GM21717 (cell line): Measurements from ENCODE around the gene LCN10.
"Not testable (repeated sequence)": the region's sequence is repeated elsewhere in the genome, so short reads cannot be mapped to it uniquely, and the experiment has no call there.

ENCODE experiments used
- ATAC-seq: cut with Tn5 transposase; IDR thresholded peaks from one replicate; pipeline ENCODE4 v1.9.1; 2021; ENCODE audit warnings: mild to moderate bottlenecking, moderate library complexity; ENCODE audit not compliant: unreplicated experiment

LCN10 gene

DNA sequence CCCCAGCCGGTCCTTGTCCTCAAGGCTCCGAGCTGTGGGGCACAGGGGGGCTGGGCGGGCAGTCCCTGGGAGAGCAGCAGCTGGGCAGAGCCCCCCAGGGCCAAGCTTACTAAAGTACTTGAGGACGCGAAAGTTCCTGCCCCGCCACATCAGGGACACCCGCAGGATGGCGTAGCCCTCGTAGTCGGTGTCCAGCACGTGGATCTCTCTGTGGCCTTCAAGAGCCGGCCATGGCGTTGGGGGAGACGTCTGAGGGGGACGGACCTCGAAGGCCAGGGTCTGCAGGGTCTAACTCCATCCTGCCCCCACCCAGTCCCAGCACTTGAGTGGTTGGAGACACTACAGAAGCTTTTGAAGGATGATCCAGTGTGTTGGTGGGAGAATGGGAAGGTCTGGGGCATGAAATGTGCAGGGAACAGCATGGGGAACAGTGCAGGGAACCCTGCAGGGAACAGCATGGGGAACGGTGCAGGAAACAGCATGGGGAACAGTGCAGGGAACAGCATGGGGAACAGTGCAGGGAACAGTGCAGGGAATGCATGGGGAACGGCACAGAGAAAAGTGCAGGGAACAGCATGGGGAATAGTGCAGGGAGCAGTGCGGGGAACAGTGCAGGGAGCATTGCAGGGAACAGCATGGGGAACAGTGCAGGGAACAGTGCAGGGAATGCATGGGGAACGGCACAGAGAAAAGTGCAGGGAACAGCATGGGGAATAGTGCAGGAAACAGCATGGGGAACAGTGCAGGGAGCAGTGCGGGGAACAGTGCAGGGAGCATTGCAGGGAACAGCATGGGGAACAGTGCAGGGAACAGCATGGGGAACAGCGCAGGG is 12.8 kb upstream of the LCN10 start:
- not testable (repeated sequence) for ATAC-seq

DNA sequence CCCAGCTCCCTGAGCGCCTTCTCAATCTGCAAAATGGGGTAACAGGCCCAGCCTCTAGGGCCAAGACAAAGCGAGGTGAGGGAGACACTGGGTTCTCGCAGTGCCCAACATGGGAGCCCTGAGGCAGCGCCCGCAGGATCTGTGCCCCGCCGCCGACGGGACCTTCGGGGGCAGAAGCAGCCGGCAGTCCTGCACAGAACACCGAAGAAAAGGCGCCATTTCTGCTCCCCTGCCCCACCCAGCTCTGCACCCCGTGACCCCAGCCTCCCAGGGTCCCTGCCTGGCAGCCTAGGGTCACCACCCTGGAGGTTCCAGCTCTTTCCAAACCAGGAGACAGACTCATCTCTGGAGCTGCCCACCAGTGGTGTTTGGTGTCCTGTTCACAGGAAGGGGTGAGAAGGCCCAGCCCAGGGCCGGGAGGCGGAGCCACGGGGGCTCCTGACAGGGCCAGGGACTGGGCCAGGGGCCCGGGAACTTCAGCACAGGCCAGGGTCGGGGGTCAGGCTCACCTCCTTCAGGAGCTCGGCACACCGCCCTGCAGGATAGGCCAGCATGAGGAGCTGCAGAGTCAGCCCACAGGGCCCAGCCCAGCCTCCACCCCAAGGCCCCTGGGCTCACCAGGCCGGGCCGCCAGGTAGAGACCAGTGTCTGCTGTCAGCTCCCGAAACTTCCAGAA is 12.0 kb upstream of the LCN10 start:
- ATAC-seq = no peak

DNA sequence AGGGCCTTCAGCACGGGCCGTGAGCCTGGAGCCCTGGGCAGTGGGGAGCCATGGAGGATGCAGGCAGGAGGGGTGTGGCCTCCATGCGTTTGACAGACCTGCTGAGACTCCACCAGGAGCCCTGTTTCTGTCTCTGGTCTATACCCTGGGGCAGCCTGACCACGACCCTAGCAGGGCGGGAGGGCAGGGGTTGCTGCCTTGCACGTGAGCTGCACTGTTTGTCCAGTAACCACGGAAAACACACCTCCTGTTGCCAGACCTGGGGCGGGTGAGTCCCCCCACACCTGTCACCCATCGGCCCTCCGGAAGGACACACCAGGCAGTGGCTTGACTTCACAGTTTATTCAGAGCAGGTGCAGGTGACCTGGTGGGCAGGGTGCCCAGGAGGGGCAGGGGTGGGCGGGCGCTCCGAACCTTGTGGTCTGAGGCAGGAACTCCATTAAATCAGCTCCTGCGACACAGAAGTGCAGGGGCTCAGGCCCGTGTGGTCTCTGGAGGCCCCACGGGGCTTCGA is 11.4 kb upstream of the LCN10 start:
- ATAC-seq = no peak

DNA sequence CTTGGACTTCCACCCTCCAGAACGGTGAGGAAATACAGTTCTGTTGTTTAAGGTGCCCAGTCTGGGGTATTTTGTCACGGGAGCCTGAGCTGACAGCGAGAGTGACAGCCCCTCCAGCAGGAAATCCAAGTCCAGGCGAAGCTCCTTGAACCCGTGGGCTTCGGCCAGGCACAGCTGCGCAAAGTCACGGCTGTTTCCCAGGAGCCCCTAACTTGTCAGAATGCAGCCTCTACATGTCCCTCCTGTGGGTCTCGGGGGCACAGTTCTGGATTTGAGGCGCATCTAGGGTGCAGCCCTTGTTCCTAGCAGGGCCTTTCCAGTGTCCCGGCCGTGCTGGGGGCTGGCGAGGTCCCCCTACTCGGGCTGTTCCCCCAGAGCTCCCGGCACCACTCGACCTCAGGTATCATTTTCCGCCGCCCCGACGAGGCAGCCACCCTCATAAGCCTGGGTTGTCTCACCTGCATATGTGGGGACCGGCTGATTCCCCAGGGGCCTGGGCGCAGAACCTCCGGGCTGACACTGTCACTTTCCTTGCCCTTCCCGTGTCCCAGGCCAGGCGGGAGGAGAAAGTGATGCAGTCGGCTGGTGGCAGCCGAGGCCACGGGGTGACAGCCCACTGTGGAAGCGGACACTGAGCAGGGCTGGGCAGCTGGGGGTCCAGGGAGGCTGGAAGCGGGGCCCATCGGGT is 10.8 kb upstream of the LCN10 start:
- ATAC-seq = no peak

DNA sequence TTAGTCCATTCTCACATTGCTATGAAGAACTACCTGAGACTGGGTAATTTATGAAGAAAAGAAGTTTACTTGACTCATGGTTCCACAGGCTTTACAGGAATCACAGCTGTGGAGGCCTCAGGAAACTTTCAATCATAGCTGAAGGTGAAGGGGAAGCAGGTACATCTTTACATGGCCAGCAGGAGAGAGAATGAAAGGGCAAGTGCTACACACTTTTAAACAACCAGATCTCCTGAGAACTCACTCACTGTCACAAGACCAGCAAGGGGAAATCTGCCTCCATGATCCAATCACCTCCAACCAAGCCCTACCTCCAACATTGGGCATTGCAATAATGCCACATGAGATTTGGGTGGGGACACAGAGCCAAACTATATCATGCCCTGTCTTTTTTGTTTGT is 9.1 kb upstream of the LCN10 start:
- ATAC-seq = no peak

DNA sequence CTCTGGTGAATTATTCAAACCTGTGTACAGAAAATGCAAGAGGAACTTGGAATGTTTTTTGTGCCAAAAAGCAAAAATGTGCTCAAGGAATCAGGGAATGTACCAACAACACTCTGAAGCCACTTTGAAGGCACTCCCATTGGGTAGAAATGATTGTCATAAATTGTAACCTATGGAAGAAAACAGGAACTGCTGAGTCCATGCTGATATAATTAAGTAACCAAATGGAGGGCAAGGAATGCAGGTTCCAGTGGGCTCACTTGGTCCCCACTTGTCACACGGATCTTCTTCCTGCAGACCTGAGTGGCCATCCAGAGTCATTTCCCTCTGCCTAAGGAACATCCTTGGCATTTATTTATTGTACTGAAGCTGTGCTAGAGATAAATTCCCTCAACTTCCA is 8.5 kb upstream of the LCN10 start:
- ATAC-seq = no peak

DNA sequence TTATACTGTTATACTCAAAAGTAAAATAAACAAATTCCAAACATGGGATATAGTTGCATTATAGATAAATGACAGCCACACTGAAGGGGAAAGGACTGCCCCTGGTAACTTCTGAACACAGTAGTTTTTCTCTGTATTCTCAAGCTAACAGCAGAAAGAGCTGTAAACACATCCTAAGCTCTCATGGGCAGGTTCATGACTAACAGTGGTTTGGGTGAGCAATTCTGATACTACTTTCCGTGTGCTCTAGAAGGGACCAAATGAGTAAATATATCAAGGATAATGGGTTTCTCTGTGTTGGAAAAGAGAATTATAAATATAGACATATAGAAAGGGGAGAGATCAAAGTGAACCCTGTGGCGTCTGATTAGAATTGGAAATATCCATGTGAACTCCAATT is 7.8 kb upstream of the LCN10 start:
- ATAC-seq = no peak

DNA sequence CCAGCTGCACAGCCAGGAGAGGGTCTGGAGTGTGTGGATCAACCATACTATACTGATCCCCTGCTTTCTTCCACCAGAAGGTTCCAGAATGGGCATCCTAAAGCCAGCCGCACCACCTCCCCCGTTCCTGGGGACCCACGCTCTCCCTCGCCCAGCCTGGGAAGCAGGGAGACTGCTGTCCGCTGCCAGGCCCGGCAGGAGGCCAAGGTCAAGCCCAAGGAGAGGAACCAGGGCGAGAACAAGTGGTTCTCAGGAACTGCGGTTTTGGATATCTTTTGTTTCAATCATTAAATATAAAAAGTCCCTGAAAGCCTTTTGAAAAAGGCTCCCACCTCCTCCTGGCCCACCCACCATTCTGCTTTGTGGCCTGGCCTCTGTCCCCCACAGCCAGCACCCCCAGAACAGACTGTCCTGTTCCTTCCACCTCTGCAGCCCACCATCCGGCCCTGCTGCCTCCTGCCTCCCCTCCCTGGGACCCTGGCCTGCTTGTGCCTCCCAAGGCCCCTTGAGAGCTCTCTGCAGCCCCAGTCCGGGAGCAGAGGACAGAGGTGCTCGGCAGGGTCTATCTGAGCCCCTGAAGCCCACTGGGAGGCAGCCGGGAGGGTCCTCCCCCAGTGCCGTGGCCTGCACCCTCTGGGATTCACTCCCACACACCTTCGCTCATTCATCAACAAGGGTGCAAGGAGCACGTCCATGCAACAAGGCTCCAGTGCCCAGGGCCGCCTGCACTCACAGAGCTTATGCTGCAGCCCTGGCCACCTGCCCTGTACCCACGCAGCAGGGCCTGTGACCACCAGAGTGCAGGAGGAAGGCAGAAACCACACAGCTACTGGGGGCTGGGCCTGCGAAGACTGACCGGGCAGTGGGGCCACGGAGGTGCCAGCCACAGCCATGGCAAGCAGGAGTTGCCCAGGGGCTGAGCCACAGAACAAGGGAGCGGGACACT is 6.2 kb upstream of the LCN10 start:
- ATAC-seq = no peak

DNA sequence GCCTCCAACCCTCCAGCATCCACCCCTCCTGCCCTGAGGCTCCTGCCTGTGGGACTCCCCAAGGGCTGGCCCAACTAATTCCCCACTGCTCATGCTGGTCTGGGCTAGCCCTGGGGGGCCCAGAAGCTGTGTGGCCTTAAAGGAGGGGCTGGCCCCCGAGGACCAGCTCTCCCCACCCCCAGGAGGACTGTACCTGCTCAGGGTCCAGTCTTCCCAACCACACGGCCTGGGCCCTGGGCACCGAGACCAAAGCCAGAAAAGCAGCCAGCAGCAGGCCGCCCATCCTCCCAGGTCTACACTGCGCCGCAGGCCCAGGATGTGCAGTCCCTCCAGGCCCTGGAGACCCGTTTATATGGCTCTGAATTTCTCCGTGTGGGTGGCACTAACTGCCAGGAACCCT is 5.5 kb upstream of the LCN10 start, which contains the start of gene LCN6:
LCN6 (minus strand) TSS at position 325 of the 400 bp plus-strand sequence; CDS start at position 283, 42 bp downstream.
- ATAC-seq = no peak

DNA sequence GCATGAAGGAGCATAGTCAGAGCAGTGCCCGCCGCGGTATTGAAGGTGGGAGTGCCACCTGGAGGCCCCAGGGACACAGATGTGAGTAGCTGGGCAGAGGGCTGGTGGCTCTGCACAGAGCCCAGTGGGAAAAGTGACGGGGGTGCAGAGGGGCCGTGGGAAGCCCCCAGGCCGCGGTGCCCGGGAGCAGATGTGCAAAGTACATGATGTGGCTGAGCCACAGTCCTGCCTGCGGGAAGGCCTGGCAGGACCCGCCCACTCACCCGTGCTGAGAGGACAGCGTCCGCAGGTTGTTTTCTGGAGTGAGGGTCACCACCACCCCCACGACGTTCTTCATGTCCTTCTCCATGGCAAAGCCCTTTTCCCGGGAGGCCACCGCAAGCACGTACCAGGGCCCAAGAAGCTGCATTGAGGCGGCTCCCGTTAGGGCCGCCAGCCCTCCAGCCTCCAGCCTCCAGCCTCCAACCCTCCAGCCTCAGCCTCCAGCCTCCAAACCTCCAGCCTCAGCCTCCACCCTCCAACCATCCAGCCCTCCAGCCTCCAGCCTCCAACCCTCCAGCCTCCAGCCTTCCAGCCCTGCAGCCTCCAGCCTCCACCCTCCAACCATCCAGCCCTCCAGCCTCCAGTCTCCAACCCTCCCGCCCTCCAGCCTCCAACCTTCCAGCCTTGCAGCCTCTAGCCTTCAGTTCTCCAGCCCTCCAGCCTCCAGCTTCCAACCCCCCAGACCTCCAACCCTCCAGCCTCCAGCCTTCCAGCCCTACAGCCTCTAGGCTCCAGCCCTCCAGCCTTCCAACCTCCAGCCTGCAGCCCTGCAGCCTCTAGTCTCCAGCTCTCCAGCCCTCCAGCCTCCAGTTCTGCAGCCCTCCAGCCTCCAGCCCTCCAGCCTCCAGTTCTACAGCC is 4.7 kb upstream of the LCN10 start:
- ATAC-seq = no peak

DNA sequence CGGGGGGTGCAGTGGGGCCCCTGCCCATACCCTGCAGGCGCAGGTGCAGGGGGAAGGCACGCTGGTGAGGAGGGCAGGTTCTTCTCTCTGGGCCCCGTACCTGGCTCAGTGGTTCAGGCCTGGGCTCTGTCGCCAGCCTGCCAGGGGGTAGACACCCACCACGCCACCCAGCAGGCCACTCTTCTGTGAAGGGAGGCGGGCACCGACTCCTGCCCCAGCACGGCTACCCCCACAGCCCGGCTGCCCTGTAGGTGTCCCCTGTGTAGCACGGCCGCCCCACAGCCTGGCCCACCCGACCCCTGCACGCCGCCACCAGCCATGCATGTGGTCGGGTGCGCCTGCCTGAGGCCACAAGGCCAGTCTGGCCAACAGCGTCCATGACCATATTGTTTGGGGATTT is 3.9 kb upstream of the LCN10 start:
- no peak for ATAC-seq

DNA sequence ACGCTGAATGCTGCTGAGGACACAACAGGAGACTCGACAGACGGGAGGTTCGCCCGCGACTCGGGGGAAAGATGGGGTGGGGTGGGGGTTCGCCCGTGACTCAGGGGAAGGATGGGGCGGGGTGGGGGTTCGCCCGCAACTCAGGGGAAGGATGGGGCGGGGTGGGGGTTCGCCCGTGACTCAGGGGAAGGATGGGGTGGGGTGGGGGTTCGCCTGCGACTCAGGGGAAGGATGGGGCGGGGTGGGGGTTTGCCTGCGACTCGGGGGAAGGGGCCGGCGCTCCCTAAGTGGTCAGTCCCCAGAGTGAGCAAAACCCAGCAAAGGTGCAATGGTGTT is 3.4 kb upstream of the LCN10 start:
- ATAC-seq = no peak

DNA sequence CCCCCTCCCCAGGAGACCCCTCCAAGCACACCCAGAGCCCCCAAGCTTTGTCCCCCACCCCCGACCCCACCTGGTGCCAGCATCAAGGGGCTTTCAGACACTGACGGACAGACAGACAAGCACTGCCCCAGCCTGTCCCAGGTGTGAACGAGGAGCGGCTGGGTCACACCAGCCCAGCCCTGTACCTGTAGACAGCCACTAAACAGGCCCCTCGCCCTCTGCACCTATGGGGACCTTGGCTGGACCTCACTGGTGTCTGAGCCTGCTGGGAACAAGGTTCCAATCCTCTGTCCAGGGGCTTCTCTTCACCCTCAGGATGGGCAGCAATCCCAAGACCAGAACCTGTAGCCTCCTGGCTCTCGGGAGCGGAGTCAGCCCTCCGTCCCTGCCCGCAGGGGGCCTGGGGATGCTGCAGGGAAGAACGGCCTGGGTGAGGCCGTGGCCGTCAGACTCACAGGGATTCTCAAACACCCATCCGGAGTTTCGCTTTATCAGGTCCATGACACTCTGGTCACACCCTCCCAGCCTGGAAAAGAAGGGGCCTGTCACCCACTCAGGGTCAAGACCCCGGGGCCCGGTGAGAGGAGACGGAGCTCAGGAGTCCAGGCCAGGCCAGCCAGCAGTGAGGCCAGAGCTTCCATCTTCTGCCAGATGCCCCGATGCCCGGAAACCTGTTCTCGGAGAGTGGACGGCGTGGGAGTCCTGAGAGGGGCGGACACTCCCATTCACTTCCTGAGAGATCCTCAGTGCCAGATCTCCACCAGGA is 2.8 kb upstream of the LCN10 start:
- no peak for ATAC-seq

DNA sequence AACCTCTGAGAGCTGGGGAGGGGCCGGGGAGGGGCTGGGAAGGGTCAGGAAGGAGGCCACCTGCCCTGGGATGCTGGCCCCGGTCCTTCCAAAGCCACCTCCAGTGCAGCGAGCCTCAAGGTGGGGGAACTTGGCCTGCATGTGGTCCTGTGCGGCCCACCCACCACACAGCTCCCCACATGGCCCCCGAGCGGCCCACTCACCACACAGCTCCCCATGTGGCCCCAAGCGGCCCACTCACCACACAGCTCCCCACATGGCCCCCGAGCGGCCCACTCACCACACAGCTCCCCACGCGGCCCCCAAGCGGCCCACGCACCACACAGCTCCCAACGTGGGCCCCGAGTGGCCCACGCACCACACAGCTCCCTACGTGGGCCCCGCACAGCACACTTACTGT is 2.0 kb upstream of the LCN10 start:
- ATAC-seq = no peak

DNA sequence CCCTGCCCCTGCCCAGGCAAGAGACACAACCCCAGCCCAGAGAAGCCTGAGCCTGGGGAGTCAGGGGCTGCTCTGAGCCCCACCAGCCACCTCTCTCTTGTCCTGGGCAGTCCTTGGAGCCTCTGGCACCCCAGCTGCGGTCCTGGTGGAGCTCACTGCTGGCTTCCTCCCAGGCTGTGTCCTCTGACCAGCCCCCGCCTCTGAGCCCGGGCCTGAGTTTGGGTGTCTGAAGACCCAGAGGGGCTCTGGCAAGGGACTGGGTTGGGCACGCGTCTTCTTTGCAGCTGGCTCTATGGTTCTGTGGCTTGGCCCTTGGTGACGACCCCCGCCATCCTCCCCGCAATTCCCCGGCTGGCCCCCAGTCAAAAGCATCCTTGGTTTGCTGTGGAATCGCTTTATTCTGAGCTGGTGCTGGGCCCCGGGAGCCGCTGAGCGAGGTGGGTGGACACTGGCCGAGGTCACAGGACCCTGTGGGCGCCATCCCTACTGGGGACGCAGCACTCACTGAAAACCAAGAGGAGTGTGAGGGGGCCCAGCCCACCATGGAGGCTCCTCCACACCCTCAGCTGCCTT is 985 bp upstream of the LCN10 start:
- no peak for ATAC-seq

DNA sequence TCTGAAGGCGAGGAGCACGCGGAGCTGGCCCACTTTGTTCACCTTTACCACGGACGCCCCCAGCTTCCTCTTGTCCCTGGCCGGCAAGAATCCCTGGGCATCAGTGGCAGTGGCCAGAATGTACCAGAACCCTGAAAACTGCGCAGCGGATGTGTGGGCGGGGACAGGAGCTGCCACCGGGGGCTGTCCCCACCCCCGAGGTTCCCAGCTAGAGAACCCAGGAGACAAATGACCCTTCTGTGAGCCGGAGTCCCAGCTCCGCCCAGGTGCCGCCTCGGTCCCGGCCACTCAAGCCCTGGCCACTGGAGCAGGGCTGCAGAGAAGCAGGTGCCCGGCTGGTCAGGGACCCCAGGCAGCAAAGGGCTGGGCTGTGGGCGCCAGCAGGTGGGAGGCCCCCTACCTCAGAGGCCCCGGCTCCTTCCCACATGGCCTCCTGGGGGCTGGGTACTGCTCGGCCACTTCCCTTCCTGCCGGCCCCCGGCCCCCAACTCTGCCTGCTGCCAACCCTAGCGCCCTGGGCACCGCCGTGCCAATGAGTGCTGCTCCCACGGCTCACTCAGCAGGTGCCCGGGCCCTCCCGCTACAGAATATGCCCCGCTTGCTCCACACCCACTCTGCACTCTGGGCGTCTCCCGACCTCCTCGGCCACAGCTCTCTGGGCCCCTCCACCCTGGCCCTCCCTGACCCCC is 713 bp downstream of the LCN10 start:
- ATAC-seq = no peak

DNA sequence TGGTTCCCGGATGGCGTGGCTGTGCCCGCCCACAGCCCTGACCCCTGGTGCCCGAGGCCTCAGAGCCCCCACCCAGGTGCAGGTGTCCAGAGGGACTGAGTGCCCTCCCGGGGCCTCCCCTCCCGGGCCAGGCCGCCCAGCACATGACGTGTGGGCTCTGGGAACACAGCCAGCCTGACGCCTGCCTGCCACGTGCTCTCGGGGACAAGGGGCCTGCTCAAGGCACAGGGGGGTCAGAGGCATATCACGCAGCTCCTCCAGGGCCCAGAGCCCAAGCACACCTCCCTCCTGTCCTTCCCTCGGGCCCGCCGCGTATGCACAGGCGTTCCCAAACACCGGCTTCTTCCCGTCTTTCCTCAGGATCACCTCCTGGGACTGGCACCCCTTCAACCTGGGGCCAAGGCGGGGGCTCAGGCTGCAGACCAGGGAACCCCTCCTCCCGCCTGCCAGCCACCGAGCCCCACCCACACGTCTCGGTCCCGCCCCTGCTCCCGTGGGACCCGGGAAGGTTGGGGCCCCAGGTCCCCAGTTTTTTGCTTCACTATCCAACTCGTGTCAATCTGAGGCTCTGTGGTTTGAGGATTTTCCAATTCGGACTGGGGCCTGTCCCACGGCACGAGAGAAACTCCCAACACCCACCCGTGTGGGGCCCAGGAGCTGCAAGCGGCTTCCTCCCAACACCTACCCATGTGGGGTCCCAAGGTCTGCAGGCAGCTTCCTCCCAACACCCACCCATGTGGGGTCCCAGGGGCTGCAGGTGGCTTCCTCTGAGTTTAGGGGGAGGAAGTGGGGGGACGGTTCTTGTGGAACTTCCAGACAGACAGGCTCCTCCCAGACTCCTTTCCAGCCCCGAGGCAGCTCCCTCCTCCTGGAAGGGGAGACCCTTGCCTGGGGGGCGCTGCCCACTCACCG is 1.5 kb downstream of the LCN10 start:
- ATAC-seq = no peak
